GM21381 (cell line): ENCODE data around the gene MTRR.
A peak's percentile ranks its signal among the peaks of the same experiment; 100 is the strongest.
"Not testable (repeated sequence)": the region's sequence is repeated elsewhere in the genome, so short reads cannot be mapped to it uniquely, and the experiment has no call there.

Experiments used
- ATAC-seq: cut with Tn5 transposase; IDR thresholded peaks from one replicate; pipeline ENCODE4 v1.9.1; 2021; ENCODE audit warnings: mild to moderate bottlenecking, moderate library complexity; ENCODE audit not compliant: unreplicated experiment

Gene MTRR

DNA sequence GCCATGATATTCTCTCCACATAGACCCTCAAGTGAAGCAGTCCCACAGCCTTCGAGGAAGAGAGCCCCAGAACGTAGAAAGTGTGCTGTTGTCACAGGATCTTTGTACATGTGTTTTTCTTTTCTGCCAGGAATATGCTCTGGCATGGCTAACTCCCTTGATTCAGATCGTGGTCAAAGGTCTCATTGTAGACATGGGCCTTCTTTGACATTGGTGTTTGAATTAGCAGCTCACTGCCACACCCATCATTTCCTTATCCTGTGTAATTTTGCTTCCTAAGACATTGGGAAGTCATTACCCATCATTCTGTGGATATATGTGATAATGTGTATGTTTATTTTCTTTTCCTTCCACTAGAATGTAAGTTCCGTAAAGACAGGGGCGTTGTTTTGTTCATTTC is 25.5 kb downstream of the MTRR start:
- ATAC-seq: peak; percentile 6

DNA sequence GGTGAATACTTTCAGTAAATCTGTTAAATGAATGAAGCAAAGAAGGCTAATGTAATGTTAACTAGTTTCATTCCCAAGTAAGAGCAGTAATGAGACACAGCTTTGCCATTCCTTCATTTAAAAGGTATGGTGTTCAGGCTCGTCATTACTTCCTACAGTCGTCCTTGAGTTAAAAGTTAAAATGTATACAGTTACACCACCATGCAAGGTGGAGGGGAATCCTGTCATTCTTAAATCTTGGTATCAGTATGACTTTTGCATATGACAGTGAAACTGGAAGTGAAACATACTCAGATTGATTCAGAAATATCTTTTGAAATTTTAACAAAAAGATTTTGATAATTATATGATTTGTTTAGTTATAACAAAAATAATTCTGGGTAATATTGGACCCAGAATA is 25.9 kb downstream of the MTRR start:
- ATAC-seq: peak; percentile 98

DNA sequence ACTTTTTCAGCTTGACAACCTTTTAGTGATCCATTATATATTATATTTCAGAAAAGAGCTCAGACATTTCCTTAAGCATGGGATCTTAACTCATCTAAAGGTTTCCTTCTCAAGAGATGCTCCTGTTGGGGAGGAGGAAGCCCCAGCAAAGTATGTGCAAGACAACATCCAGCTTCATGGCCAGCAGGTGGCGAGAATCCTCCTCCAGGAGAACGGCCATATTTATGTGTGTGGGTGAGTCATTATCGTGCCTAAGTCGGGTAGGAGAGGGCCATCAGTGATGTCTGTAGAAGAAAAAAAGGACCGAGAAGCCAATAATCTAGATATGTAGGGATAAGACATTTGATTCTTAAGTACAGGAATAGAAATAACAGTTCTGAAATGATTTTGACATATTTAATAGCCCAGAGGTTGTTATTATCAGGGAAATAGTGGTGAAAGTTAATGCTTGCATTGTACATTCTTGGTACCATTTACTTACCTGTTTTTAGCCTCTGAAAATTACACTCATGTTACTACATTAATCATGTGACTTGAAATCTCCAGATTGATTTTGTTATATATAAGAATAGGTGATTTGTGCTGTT is 28.2 kb downstream of the MTRR start:
- ATAC-seq: no peak

DNA sequence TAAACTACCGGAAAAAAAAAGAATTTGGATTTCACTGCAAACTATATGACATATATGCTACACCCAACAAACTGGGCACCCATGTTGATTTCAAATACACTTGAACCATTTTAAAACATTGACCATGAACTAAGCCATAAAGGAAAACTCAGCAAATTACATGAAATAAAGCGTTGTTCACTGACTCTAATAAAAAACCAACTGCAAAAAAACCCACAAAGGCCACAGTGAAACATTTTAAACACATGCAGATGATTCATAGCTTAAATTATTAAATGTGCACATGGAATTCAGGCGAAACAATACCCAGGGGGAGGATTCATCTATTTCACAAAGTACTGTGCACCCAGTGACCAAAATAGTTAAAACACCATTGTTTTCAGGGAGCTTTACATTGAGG is 33.3 kb downstream of the MTRR start:
- ATAC-seq: no peak

DNA sequence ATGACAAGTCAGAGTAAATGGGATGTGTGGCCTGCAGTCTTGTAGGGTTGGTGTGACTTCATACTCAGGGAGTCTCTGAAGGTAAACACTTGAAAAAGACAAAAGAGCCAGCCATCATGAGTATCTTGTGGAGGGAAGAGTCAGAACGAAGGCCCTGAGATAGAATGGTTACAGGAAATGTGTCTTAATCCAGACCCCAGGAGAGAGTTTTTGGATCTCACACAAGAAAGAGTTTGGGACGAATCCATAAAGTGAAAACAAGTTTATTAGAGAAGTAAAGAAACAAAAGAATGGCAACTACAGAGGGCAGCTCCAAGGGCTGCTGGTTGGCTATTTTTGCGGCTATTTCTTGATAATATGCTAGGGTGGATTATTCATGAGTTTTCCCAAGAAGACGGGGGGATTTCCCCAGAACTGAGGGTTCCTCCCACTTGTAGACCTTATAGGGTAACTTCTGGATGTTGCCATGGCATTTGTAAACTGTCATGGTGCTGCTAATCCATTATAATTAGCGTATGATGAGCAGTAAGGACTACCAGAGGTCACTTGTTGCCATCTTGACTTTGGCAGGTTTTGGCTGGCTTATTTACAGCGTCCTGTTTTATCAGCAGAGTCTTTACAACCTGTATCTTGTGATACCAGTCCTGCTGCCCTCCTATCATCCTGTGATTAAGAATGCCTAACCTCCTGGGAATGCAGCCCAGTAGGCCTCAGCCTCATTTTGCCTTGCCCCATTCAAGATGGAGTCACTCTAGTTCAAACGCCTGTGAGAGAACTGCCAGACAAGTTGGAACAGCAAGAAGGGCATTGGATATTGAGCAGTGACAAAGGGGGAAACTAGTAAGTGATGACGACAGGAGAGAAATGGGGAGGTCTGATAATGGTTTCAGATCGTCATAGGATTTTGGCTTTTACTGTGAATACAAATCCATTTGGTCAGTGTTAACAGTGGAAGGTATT is 34.0 kb downstream of the MTRR start:
- no peak for ATAC-seq

DNA sequence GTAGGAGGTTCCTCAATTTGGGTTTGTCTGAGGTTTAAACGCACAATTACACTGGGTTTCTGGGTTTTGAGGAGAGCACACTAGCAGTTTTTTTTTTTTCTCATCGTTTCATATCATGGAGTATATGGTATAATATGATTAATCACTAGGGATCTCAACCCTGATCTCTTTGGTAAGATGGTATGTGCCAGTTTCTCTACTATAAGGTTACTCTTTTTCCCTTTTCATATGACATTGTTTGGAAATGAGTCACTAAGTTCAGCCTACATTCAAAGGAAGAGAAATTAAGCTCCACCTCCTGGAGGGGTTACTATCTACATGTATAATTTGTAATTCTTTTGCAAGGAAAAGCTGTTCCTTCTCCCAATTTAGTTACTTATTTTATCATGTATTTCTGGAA is 35.2 kb downstream of the MTRR start:
- ATAC-seq: no peak

DNA sequence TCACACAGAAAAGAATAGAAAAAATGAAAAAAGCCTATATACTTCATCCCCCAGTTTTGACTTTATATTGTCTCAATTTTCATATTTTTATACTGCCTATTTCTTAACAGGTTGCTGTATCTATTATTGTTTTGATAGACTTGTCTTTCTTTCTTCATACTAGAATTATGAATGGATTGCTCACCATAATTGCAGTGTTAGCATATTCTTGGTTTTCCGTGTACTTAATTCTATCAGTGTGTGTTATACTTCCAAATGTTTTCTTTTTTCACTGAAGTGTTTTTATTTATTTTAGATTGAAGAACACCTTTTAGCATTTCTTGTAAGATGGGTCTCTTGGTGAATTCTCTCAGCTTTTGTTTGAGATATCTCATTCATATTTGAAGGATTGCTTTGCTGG is 38.7 kb downstream of the MTRR start:
- ATAC-seq: no peak

DNA sequence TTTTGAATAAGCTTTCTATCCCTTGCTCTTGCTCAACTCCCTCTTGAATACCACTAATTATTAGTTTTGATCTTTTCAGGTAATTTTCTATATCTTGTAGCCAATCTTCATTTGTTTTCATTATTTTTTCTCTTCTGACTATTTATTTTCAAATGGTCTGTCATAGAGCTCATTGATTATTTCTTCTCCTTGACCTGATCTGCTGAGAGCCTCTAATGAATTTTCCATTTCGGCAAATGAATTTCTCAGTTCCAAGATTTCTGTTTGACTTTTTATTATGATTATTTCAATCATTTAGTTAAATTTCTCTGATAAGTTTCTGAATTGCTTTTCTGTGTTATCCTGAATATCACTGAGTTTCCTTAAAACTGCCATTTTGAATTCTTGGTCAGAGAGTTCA is 39.4 kb downstream of the MTRR start:
- ATAC-seq: no peak

DNA sequence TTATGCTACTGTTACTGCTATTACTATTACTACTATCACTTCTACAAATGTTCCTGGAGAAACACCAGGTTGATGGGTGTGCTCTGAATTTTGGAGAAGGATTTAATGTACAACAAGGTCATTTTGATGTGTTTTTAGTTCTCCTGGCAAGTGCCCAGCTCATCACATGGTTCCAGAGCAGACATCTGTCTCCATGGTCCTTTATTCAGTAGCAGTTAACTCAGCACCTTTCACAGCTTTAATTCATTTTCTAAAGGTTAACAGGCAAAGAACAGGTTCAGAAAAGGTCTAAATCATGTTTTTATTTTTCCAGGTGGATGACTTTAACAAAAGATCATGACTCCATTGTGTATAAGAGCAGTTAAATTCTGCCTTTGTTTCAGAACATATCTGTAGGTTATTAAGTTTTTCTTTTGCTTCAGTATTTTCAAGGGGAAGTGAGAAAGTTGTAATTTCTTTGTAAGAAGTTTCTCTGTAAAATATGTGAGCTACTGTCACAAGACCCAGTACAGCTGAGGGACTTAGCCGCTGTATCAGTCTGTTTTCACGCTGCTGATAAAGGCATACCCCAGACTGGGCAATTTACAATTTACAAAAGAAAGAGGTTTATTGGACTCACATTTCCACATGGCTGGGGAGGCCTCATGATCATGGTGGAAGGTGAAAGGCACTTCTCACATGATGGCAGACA is 41.9 kb downstream of the MTRR start:
- ATAC-seq: no peak

DNA sequence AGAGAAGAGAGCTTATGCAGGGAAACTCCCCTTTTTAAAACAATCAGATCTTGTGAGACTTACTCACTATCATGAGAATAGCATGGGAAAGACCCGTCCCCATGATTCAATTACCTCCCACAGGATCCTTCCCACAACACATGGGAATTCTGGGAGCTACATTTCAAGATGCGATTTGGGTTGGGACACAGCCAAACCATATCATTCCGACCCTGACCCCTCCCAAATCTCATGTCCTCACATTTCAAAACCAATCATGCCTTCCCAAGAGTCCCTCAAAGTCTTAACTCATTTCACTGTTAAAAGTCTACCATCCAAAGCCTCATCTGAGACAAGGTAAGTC is 42.5 kb downstream of the MTRR start:
- not testable (repeated sequence) for ATAC-seq

DNA sequence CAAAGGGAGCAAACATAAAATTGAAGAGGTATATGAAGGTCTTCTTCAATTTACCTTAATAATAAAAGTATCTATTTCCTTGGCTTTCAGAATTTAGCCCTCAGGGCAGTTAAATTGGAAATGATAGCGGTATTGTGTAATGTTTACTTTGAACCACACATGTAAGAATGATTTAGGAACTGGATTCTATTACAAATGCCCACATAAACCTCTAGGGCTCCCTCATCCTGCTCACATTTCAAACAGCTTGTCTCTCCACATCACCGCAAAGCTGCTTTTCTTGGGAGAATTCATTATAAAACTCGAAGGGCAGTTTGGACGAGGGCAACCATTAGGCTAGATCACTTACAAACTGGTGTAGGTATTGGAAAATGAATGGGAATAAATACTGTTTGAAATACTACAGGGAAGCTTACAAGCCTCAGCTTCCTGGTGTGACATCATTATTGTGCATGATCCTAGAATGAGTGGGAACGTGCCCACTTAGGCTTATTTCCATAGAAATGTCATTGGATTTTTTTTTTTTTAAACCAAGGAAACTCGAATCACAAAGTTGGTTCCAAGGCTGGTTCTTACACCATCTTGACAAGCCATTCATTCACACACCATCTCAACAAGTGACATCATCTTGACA is 47.3 kb downstream of the MTRR start:
- ATAC-seq: no peak

DNA sequence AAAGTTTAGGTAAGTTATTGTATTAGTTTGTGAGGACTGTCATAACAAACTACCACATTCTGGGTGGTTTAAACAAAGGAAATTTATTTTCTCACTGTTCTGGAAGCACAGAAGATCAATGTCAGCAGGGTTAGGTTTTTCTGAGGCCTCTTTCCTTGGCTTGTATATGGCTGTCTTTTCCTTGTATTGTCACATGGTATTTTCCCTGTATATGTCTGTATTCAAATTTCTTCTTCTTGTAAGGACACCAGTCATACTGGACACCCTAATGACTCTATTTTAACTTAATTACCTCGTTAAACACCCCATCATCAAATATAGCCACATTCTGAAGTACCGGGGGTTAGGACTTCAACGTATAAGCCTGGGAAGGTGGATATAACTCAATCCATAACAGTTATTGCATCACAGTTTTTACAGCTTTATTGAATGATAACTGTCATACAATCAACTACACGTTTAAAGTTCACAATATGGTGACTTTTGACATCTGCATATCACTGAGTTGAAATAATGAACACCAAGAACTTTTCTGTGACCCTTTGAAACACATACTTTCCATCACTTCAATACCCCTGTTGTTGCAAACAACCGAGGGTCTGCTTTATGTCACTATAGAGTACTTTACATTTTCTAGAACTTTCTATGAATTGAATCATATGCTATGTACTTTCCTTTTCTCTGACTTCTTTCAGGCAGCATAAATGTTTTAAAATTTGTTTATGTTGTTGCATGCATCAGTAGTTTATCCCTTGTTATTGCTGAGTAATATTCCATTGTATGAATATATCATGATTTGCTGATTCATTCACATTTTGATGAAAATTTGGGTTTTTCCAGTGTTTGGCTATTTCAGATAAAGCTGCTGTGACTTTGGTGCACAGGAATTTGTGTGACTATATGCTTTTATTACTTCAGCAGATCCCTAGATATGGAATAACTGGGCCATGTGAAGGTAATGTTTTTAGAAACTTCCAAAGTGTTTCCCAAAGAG is 48.5 kb downstream of the MTRR start:
- no peak for ATAC-seq

DNA sequence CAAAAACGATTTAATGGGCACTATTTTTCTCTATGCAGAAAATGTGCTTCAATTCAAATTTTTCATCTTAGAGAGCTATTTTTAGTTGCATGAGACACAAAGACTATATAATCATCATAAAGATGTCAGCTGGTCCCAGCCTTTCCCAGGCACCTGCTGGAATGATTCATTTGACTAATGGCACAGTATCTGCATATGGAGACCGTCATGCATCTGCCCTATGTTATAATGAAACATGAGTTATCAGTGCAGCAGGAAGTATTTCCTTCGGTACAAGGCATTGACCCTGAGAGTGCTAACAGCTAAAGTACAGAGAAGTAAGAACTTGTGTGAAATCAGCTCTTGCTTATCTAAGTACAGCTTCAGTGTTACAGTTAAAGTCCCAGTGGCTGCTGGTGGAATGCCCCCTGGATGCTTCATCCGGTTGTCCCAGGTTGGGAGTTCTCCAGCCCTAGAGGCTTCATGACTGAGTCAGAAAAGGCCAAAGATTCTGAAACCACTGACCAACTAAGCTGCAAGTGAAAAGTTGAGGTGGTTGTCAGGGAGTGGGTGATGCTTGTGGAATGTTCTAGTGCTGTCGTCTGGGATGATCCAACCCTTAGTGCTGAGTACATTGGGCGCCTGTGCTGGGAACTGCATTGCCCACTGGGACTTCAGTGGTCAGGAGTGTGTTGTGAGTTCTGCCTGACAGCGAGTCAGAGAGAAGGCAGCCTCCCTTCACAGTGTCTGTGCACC is 57.2 kb downstream of the MTRR start:
- ATAC-seq: no peak

DNA sequence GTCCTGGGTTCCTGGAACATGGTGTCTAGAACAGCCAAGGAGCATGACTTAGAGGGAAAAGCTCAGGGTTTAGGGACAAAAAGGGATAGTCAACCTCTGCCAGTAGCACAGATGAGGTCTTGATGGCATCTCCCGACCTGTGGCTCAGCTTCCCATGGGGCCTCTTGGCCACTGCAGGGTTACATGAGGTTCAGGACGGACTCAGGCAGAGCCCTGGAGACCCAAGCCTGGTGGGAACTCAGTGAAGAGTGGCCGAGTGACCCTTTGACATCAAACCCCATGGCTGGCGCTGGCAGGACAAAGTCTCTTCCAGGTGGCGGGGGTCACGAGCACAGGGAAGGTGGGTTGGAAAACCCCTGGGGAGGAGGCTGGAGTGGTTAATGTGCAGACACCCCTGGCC is 57.8 kb downstream of the MTRR start:
- ATAC-seq: no peak

DNA sequence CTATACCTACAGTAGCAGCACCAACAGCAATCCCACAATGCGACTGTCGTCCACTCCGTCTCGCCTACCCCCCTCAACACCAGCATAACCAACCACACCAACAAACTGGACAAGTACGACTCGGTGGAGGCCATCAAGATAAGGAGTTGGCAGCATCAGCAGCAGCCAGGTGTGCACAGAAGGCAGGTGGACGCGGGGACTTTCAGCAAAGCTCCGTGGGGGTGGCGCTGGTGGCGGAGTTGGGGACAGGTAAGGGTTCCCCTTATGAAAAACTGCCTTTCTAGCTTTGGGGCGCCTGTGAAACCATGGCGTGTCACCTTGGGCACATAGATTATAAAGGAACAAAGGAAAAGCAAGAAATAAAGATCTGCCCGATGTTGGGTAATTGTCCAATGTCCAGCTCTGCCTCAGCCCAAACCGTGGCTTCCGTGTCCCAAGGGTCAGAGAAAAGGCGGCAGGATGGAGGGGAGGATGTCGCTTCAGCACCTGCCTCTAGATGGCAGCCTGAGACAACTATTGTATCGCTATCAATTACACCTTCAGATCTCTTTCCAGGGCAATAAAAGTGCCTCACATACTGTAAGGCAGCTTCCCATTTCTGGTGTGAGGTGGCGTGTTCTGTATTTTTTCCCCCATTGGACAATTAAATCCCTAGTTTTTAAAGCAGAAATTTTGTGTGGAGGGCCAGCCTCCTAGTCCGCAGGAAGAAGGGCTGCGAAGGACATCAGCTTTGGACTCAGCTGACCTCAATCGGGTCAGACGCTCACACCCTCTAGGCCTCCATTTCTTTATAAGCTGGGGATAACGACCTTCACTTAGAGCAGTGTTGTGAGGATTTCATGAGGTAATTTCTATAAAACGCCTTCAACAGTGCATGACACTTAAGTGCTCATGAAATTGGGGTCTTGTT is 58.8 kb downstream of the MTRR start:
- peak; percentile 89 for ATAC-seq

DNA sequence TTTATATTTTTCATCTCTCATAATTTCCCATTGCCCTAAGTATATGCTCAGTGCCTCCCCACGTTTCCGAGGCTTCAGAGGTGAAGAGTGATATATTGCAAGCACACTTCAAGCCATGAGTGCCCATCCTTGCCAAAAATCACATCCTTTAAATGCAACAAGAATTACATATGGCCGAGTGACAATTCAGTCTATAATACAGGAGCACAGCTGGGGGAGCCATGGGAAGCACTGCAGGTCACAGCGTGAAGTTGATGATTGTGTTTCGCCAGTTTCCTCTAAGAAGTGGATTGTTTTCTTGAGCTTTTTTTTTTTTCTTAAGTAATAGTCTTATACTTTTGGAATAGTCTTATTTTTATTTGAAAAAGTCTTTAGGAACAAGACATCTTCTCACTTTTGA is 61.1 kb downstream of the MTRR start:
- no peak for ATAC-seq

DNA sequence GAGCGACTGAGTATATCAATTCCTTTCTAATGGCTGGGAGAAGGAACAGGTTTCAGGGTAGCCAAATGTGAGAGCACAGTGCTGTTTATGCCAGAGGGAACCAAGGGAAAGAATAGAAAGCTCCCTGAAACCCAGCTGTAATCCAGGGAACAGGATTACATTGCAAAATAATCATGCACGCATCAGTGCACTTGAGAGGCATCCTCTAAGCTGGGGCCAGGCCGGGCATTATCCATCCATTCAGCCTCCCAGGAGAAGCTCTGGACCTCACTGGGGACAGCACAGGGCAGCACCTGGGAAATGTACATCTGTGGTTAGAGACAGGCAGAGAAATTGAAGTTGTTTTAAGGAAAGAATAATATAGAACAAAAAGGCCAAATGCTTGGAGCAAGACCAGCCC is 72.7 kb downstream of the MTRR start:
- no peak for ATAC-seq

DNA sequence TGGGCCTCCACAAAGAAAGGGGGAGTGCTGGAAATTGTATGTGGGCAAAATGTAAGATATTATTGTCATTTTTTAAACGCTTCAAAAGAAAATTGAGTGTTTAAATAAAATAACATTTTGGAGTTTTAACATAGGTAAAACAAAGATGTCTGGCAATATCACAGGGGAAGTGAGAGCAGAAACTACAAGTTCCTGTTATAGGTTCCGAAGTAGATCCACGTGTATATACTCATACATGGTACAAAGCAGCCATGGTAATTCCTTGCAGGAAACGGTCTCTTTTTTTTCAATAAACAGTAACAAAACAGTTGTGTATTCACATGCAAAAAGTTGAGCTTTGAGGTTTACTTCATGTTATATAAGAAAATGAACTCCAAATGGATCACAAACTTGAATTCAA is 78.4 kb downstream of the MTRR start:
- ATAC-seq: no peak
